Pancreas (tissue), 10 donors: Measurements from ENCODE around the gene SPRR1B. TPM values are rescaled to one million over a fixed set of nuclear protein-coding genes. Genes with fewer than 3 reads are reported as not detected.
"Not testable (repeated sequence)": the region's sequence is repeated elsewhere in the genome, so short reads cannot be mapped to it uniquely, and the experiment has no call there.

Experiments
- ATAC-seq, 4 donors: fragments of 200-7000 bp; cut with Tn5 transposase; one replicate each; pipeline versions ENCODE4 v1.8.0 to v1.9.1; 2020; ENCODE audit warnings: mild to moderate bottlenecking in 4 of 4, moderate library complexity in 4 of 4
- DNase-seq, 6 donors: peaks; one replicate each; pipeline ENCODE4 v3.0.0-alpha.2; 2020
- FAIRE-seq: peaks from 2 replicates; lab custom pipeline; 2012; peaks lifted over from hg19 to GRCh38; lab: Jason Lieb, UNC
- H3K27ac ChIP-seq, 4 donors: fragments of 200-600 bp; sonication (generic); 1 replicate in 3 of 4; 2 replicates in 1 of 4; pipeline versions ENCODE4 v1.5.0 to v1.8.0; 2020
- H3K27me3 ChIP-seq, 4 donors: fragments of 200-600 bp; one replicate each; pipeline ENCODE4 v1.8.0; 2021
- H3K36me3 ChIP-seq, 3 donors: fragments of 200-600 bp; sonication (generic) in 1 of 3; one replicate each; pipeline versions ENCODE4 v1.5.0 to v1.8.0; 2020 to 2021
- H3K4me1 ChIP-seq, 3 donors: fragments of 200-600 bp; one replicate each; pipeline ENCODE4 v1.8.0; 2021
- H3K4me3 ChIP-seq, 4 donors: fragments of 200-600 bp; sonication (generic) in 2 of 4; one replicate each; pipeline versions ENCODE4 v1.5.0 to v1.8.0; 2020 to 2021
- H3K9me3 ChIP-seq, 4 donors: fragments of 200-600 bp; one replicate each; pipeline ENCODE4 v1.8.0; 2021
- CTCF ChIP-seq, 4 donors: fragments of 200-600 bp; sonication (generic) in 3 of 4; IDR thresholded peaks; one replicate each; pipeline versions ENCODE4 v1.5.0 to v1.8.0; 2021; ENCODE audit warnings: antibody characterized with exemption in 4 of 4
- whole genome bisulfite sequencing, 2 donors: extraction: QIAGEN DNeasy Blood & Tissue Kit; methylation state at CpG; one replicate each; pipeline ENCODE4 v1.1.7; 2013; 5-methylcytosine and 5-hydroxymethylcytosine counted together
- intact Hi-C, 3 donors: fragments of 100-400 bp; cut with DNase I; formaldehyde crosslinking; loops; one replicate each; pipeline versions ENCODE4 v1.11.1 to v1.14.2; 2022
- polyA plus RNA-seq, 2 donors: library from polyadenylated mRNA; stranded (reverse); fragments of 200-250 nt; gene quantifications; one replicate each; pipeline ENCODE4 v1.2.3, GENCODE V29; 2013
- total RNA-seq, 6 donors: library from RNA; stranded (reverse); fragmentation: NEBNext Ultra II Directional in 4 of 6; extraction: Animal tissue kit (Norgen Biotek cat#: 25700) in 4 of 6; gene quantifications; one replicate each; pipeline versions ENCODE4 v1.2.1 to v1.2.4, GENCODE V29; 2021 to 2023
- donor health status: healthy with polysubstance abuse.
- donor health status: DM: no; HTN: no; CAD: no; lungs with moderate emphysema.
- donor health status: DM: no; HTN: no; CAD: no.
- donor health status: control.
- donor health status: control.
- donor health status: Bipolar disorder and iron deficiency.
- donor health status: DM: yes; HTN: yes; CAD: no.
- donor health status: DM: no; HTN: no; CAD: no.
- donor health status: DM: no; HTN: no; CAD: no.
- donor health status: DM: yes; HTN: yes; CAD: no.

SPRR1B gene
- total and polyA plus RNA-seq, 8 donors = 0.65 TPM; not detected in 7

- FAIRE-seq = no peak
- no peak for DNase-seq
- ATAC-seq = no peak
Observed at GRCh38 chr1:152999818-153000217, 31.2 kb upstream of the SPRR1B start.

GRCh38 chr1:153000294-153000693 lies 30.7 kb upstream of the SPRR1B start:
- FAIRE-seq (no peak), DNase-seq (no peak), ATAC-seq (no peak)
- Histone ChIP-seq H3K9me3 (no peaks in the 10 kb centered on the region), H3K4me1 (peaks cover 0 to 9% (median 0%) of the 10 kb centered on the region in 3 donors), H3K36me3 (no peaks in the 10 kb centered on the region), H3K4me3 (no peak overlapping the region), H3K27me3 (no peaks in the 10 kb centered on the region), H3K27ac (no peak overlapping the region)
- intact Hi-C loops = no loop called here
- WGBS, 2 donors = 80 to 91% methylated on average over 1 of the region's 1 CpG
- TF ChIP-seq CTCF (IDR thresholded peaks at IDR 0.05) = no peak

More at GRCh38 chr1:152999818-153000217, 31.2 kb upstream of the SPRR1B start:
- intact Hi-C loops = no loop called here
- no peak for TF ChIP-seq CTCF (IDR thresholded peaks at IDR 0.05)
- H3K36me3 ChIP-seq = no peaks in the 10 kb centered on the region
- 73 to 74% methylated on average over 6 of the region's 6 CpGs for WGBS, 2 donors
- no peaks in the 10 kb centered on the region for H3K27me3 ChIP-seq
- no peaks in the 10 kb centered on the region for H3K9me3 ChIP-seq
- peaks cover 0 to 9% (median 0%) of the 10 kb centered on the region in 3 donors for H3K4me1 ChIP-seq
- H3K4me3 ChIP-seq = no peak overlapping the region
- no peak overlapping the region for H3K27ac ChIP-seq

- no peak within 1 kb of the TSS for H3K27ac ChIP-seq
Observed at GRCh38 chr1:153001382-153001781, 29.6 kb upstream of the SPRR1B start, which contains the start of gene SPRR3. Gene SPRR3, plus strand, starts transcription at chr1:153001749. Its CDS starts 1,272 bp downstream, at chr1:153003021.

GRCh38 chr1:153011235-153011758 lies 19.7 kb upstream of the SPRR1B start:
- intact Hi-C loops, ATAC-seq, DNase-seq, H3K9me3 ChIP-seq, FAIRE-seq, H3K36me3 ChIP-seq, H3K4me1 ChIP-seq, H3K27ac ChIP-seq, H3K4me3 ChIP-seq, H3K27me3 ChIP-seq: not testable (repeated sequence)
- WGBS, 2 donors = 69 to 76% methylated on average over 8 of the region's 8 CpGs

More at GRCh38 chr1:153001382-153001781, 29.6 kb upstream of the SPRR1B start, which contains the start of gene SPRR3:
- no peak for FAIRE-seq
- H3K4me1 ChIP-seq = peaks cover 0 to 9% (median 0%) of the 10 kb centered on the region in 3 donors
- 74 to 94% methylated on average over 2 of the region's 2 CpGs for WGBS, 2 donors
- TF ChIP-seq CTCF (IDR thresholded peaks at IDR 0.05) = no peak
- H3K4me3 ChIP-seq = no peak within 1 kb of the TSS
- no peak for ATAC-seq
- no peak for DNase-seq
- H3K27me3 ChIP-seq = no peaks in the 10 kb centered on the region
- intact Hi-C loops = no loop called here
- no peaks in the 10 kb centered on the region for H3K36me3 ChIP-seq
- no peaks in the 10 kb centered on the region for H3K9me3 ChIP-seq

GRCh38 chr1:153021829-153022228 lies 9.2 kb upstream of the SPRR1B start:
- H3K4me3 ChIP-seq, H3K9me3 ChIP-seq, intact Hi-C loops, H3K27ac ChIP-seq, H3K27me3 ChIP-seq, FAIRE-seq, DNase-seq, H3K4me1 ChIP-seq, H3K36me3 ChIP-seq, ATAC-seq: not testable (repeated sequence)
- 23 to 32% methylated on average over 2 of the region's 2 CpGs for WGBS, 2 donors

- H3K4me1 ChIP-seq, FAIRE-seq, intact Hi-C loops, ATAC-seq, H3K27me3 ChIP-seq, DNase-seq, H3K27ac ChIP-seq, H3K9me3 ChIP-seq, H3K4me3 ChIP-seq, H3K36me3 ChIP-seq: not testable (repeated sequence)
- WGBS, 2 donors = 57 to 59% methylated on average over 9 of the region's 9 CpGs
Observed at GRCh38 chr1:153022340-153022739, 8.7 kb upstream of the SPRR1B start.
